SK-N-SH (cell line): ENCODE results near the gene CALD1. TPM values are rescaled to one million over a fixed set of nuclear protein-coding genes. Genes with fewer than 3 reads are reported as not detected.

Experiments used
- CTCF ChIA-PET: fragments of 300-600, 350-600 bp; formaldehyde crosslinking; extraction: SDS; loops from one replicate; lab custom pipeline; 2021; lab: Yijun Ruan, JAX
- POLR2A ChIA-PET: fragments of 350-600 bp; sonication (Branson Sonifier 250); formaldehyde crosslinking; extraction: SDS; loops from one replicate; lab custom pipeline; 2020; ENCODE audit warnings: antibody characterized with exemption, inconsistent platforms; lab: Yijun Ruan, JAX
- DNase-seq: peaks from one replicate; pipeline ENCODE4 v3.0.0; 2012
- H2AFZ ChIP-seq: fragments of 200-600 bp; sonication (generic); 2 replicates; pipeline ENCODE4 v1.8.1; 2016; ENCODE audit warnings: antibody characterized with exemption, mild to moderate bottlenecking, low read depth
- H3F3A ChIP-seq: fragments of 200-600 bp; sonication (generic); replicated peaks from 2 replicates; pipeline ENCODE3; 2016; ENCODE audit warnings: antibody characterized with exemption, mild to moderate bottlenecking; ENCODE audit not compliant: insufficient read depth
- H3K27ac ChIP-seq, 2 experiments: fragments of 200-500 bp in 1 of 2; fragments of 200-600 bp in 1 of 2; sonication (Bioruptor generic) in 1 of 2; sonication (generic), shearing (Covaris generic) in 1 of 2; 2 replicates each; pipeline versions ENCODE4 v1.5.1 to v1.6.1; 2014 to 2016; ENCODE audit warnings: low read depth in 2 of 2, inconsistent platforms in 1 of 2, low read length in 1 of 2, mild to moderate bottlenecking in 1 of 2, mixed read lengths in 1 of 2
- H3K27me3 ChIP-seq: fragments of 200-600 bp; sonication (generic), shearing (Covaris generic); 2 replicates; pipeline ENCODE4 v1.6.1; 2016; ENCODE audit warnings: mixed run types; ENCODE audit not compliant: insufficient read depth
- H3K36me3 ChIP-seq, 2 experiments: fragments of 200-500 bp in 1 of 2; fragments of 200-600 bp in 1 of 2; sonication (Bioruptor generic) in 1 of 2; sonication (generic) in 1 of 2; replicated peaks in 1 of 2; 2 replicates each; pipeline versions ENCODE3 to v1.5.1; 2014 to 2016; ENCODE audit warnings: low read length in 1 of 2, mild to moderate bottlenecking in 1 of 2; ENCODE audit not compliant: insufficient read depth in 2 of 2, control insufficient read depth in 1 of 2
- H3K4me1 ChIP-seq, 2 experiments: fragments of 200-500 bp in 1 of 2; fragments of 200-600 bp in 1 of 2; sonication (Bioruptor generic) in 1 of 2; sonication (generic), shearing (Covaris generic) in 1 of 2; 2 replicates each; pipeline versions ENCODE4 v1.5.1 to v1.6.1; 2014 to 2016; ENCODE audit warnings: low read depth in 1 of 2, low read length in 1 of 2, mixed run types in 1 of 2; ENCODE audit not compliant: insufficient read depth in 2 of 2, control insufficient read depth in 1 of 2
- H3K4me2 ChIP-seq: fragments of 200-600 bp; sonication (generic), shearing (Covaris generic); 2 replicates; pipeline ENCODE4 v1.6.1; 2017; ENCODE audit warnings: mixed run types
- H3K4me3 ChIP-seq, 2 experiments: fragments of 200-500 bp in 1 of 2; fragments of 200-600 bp in 1 of 2; sonication (Bioruptor generic) in 1 of 2; sonication (generic), shearing (Covaris generic) in 1 of 2; 2 replicates each; pipeline versions ENCODE4 v1.5.1 to v1.8.1; 2014 to 2016; ENCODE audit warnings: low read depth in 2 of 2, inconsistent platforms in 1 of 2, low read length in 1 of 2, mild to moderate bottlenecking in 1 of 2, mixed read lengths in 1 of 2, moderate library complexity in 1 of 2
- H3K79me2 ChIP-seq: fragments of 200-600 bp; sonication (generic); 2 replicates; pipeline ENCODE4 v1.8.1; 2017; ENCODE audit warnings: mild to moderate bottlenecking; ENCODE audit not compliant: insufficient read depth
- H3K9ac ChIP-seq: fragments of 200-600 bp; sonication (generic); 2 replicates; pipeline ENCODE4 v1.6.1; 2017; ENCODE audit warnings: mixed run types
- H3K9me2 ChIP-seq: fragments of 200-600 bp; sonication (generic); 2 replicates; pipeline ENCODE4 v1.6.1; 2017; ENCODE audit warnings: mixed run types
- H3K9me3 ChIP-seq: fragments of 200-600 bp; sonication (generic); 2 replicates; pipeline ENCODE4 v1.6.1; 2017; ENCODE audit warnings: mixed run types, mild to moderate bottlenecking, moderate library complexity
- H4K20me1 ChIP-seq: fragments of 200-600 bp; sonication (generic); 2 replicates; pipeline ENCODE4 v1.6.1; 2017; ENCODE audit warnings: mild to moderate bottlenecking, mixed run types; ENCODE audit not compliant: insufficient read depth
- CHD2 ChIP-seq: fragments of 150-350 bp; IDR thresholded peaks from 2 replicates; pipeline ENCODE4 v1.6.1; 2018; ENCODE audit warnings: low read length; ENCODE audit not compliant: partially characterized antibody
- ELF1 ChIP-seq: IDR thresholded peaks from 2 replicates; pipeline ENCODE4 v1.4.0; 2012
- FOSL2 ChIP-seq: IDR thresholded peaks from 2 replicates; pipeline ENCODE4 v1.4.0; 2012; ENCODE audit warnings: low read depth, mild to moderate bottlenecking, moderate library complexity, borderline replicate concordance
- FOXJ3 ChIP-seq: sonication (generic); formaldehyde crosslinking; IDR thresholded peaks from 2 replicates; pipeline ENCODE4 v1.5.1; 2020; ENCODE audit warnings: mild to moderate bottlenecking, missing genetic modification reagents
- GABPA ChIP-seq: IDR thresholded peaks from 2 replicates; pipeline ENCODE4 v1.4.0; 2012; ENCODE audit warnings: low read depth, mild to moderate bottlenecking
- GATA2 ChIP-seq: sonication (generic); formaldehyde crosslinking; IDR thresholded peaks from 2 replicates; pipeline ENCODE4 v1.5.0; 2020; ENCODE audit warnings: mild to moderate bottlenecking, missing genetic modification reagents
- JUND ChIP-seq: IDR thresholded peaks from 2 replicates; pipeline ENCODE4 v1.4.0; 2012
- NRF1 ChIP-seq: IDR thresholded peaks from 2 replicates; pipeline ENCODE4 v1.6.1; 2012; ENCODE audit warnings: low read depth, mild to moderate bottlenecking, low read length
- RAD21 ChIP-seq: IDR thresholded peaks from 2 replicates; pipeline ENCODE4 v1.6.1; 2012; ENCODE audit warnings: mild to moderate bottlenecking, low read length
- REST ChIP-seq: IDR thresholded peaks from 2 replicates; pipeline ENCODE4 v1.6.1; 2012; ENCODE audit warnings: mild to moderate bottlenecking, low read depth, low read length, moderate library complexity
- SMC3 ChIP-seq: IDR thresholded peaks from 2 replicates; pipeline ENCODE4 v1.6.1; 2012; ENCODE audit warnings: low read depth, low read length, improper control_type of control experiment
- TAF1 ChIP-seq: IDR thresholded peaks from 2 replicates; pipeline ENCODE4 v1.6.1; 2012; ENCODE audit warnings: low read depth, mild to moderate bottlenecking, low read length, moderate library complexity, borderline replicate concordance
- TCF12 ChIP-seq: IDR thresholded peaks from 2 replicates; pipeline ENCODE4 v1.4.0; 2012
- WGBS: methylation state at CpG from one replicate; pipeline ENCODE4 v1.1.6; 2017; ENCODE audit warnings: low lambda C conversion rate; 5-methylcytosine and 5-hydroxymethylcytosine counted together
- polyA plus RNA-seq, 3 experiments: library from polyadenylated mRNA; depleted of rRNA; stranded (reverse); fragments of >200 nt; gene quantifications; 2 replicates each; pipeline ENCODE4 v1.2.3, GENCODE V29; 2012
- TF ChIP-seq, protein P1 (sequence below): IDR thresholded peaks from 2 replicates; pipeline ENCODE4 v1.4.0; 2012; ENCODE audit warnings: low read depth, borderline replicate concordance
- TF ChIP-seq, protein P2 (sequence below): fragments of 200-600 bp; sonication (generic); IDR thresholded peaks from 2 replicates; pipeline ENCODE4 v1.6.1; 2017; ENCODE audit warnings: antibody characterized with exemption, mild to moderate bottlenecking, moderate library complexity

CALD1 gene
- polyA plus RNA-seq, 1 of the 3 experiments (the other 2 are of a cell fraction): 299 TPM

GRCh38 chr7:134949171-134949570 lies 169.7 kb downstream of the CALD1 start:
- 93% methylated on average over 3 of the region's 3 CpGs for WGBS
- ChIA-PET POLR2A (no interaction called here), CTCF (interaction anchor here (1.0 kb wide), 2 partner anchors 37 to 259 kb away, joined by 3 to 4 read pairs; partner anchors contain the start of gene AGBL3)
- Histone ChIP-seq H3K27me3 (no peaks in the 10 kb centered on the region), H3K4me3 (no peak overlapping the region), H3K9ac (no peak overlapping the region), H3K4me1 (peaks cover 0 to 4% of the 10 kb centered on the region in 2 experiments; a peak in 1 of 4 replicates), H3K9me3 (no peaks in the 10 kb centered on the region), H3F3A (peaks cover 53% of the 10 kb centered on the region), H3K9me2 (no peaks in the 10 kb centered on the region), H2AFZ (no peak overlapping the region), H4K20me1 (no peaks in the 10 kb centered on the region), H3K4me2 (no peak overlapping the region), H3K27ac (no peak overlapping the region), H3K79me2 (peaks cover 12% of the 10 kb centered on the region; the same call in 1 of the 2 replicates), H3K36me3 (peaks cover 85 to 100% of the 10 kb centered on the region in 2 experiments)
- TF ChIP-seq NRF1 (no peak), TCF12 (no peak), GABPA (no peak), JUND (no peak), TAF1 (no peak), FOSL2 (no peak), CHD2 (no peak), ELF1 (no peak), FOXJ3 (CRISPR knock-in tag) (no peak)
- no peak for DNase-seq

- Histone ChIP-seq H3K36me3 (peaks cover 73 to 97% of the 10 kb centered on the region in 2 experiments), H3K4me1 (no peaks in the 10 kb centered on the region), H4K20me1 (no peaks in the 10 kb centered on the region), H2AFZ (no peak overlapping the region), H3K9ac (no peak overlapping the region), H3F3A (peaks cover 39% of the 10 kb centered on the region), H3K4me2 (no peak overlapping the region), H3K79me2 (peaks cover 10% of the 10 kb centered on the region; the same call in 1 of the 2 replicates), H3K27me3 (no peaks in the 10 kb centered on the region), H3K4me3 (no peak overlapping the region), H3K9me2 (no peaks in the 10 kb centered on the region), H3K27ac (no peak overlapping the region), H3K9me3 (no peaks in the 10 kb centered on the region)
- ChIA-PET POLR2A (no interaction called here), CTCF (interaction anchor here (0.7 to 3.5 kb wide), 39 partner anchors 9 to 522 kb away, joined by 3 to 42 read pairs (median 4); partner anchors contain the start of gene AGBL3)
- TF ChIP-seq, protein P1, sequence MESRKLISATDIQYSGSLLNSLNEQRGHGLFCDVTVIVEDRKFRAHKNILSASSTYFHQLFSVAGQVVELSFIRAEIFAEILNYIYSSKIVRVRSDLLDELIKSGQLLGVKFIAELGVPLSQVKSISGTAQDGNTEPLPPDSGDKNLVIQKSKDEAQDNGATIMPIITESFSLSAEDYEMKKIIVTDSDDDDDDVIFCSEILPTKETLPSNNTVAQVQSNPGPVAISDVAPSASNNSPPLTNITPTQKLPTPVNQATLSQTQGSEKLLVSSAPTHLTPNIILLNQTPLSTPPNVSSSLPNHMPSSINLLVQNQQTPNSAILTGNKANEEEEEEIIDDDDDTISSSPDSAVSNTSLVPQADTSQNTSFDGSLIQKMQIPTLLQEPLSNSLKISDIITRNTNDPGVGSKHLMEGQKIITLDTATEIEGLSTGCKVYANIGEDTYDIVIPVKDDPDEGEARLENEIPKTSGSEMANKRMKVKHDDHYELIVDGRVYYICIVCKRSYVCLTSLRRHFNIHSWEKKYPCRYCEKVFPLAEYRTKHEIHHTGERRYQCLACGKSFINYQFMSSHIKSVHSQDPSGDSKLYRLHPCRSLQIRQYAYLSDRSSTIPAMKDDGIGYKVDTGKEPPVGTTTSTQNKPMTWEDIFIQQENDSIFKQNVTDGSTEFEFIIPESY: no peak
- TF ChIP-seq GATA2 (CRISPR knock-in tag) (no peak), SMC3 (peak; percentile 66), RAD21 (peak; percentile 86), REST (no peak)
- TF ChIP-seq, protein P2, sequence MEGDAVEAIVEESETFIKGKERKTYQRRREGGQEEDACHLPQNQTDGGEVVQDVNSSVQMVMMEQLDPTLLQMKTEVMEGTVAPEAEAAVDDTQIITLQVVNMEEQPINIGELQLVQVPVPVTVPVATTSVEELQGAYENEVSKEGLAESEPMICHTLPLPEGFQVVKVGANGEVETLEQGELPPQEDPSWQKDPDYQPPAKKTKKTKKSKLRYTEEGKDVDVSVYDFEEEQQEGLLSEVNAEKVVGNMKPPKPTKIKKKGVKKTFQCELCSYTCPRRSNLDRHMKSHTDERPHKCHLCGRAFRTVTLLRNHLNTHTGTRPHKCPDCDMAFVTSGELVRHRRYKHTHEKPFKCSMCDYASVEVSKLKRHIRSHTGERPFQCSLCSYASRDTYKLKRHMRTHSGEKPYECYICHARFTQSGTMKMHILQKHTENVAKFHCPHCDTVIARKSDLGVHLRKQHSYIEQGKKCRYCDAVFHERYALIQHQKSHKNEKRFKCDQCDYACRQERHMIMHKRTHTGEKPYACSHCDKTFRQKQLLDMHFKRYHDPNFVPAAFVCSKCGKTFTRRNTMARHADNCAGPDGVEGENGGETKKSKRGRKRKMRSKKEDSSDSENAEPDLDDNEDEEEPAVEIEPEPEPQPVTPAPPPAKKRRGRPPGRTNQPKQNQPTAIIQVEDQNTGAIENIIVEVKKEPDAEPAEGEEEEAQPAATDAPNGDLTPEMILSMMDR: peak; percentile 79
- WGBS: 76% methylated on average over 9 of the region's 9 CpGs
- peak; percentile 44 for DNase-seq
Measured at GRCh38 chr7:134954197-134955082, 175.0 kb downstream of the CALD1 start.
